H1 (cell line): ENCODE measurements around the gene FAF2. TPM values are rescaled to one million over a fixed set of nuclear protein-coding genes. Genes with fewer than 3 reads are reported as not detected.

Source experiments
- CTCF ChIA-PET: fragments of 300-600 bp; sonication (Branson Sonifier 250); formaldehyde crosslinking; loops from one replicate; lab custom pipeline; 2021; ENCODE audit not compliant: partially characterized antibody; lab: Charles Lee
- POLR2A ChIA-PET: fragments of 300-600 bp; sonication (Branson Sonifier 250); formaldehyde crosslinking; loops from one replicate; lab custom pipeline; 2021; ENCODE audit warnings: inconsistent platforms; ENCODE audit not compliant: partially characterized antibody; lab: Charles Lee
- DNase-seq, 2 experiments: peaks; one replicate each; pipeline versions ENCODE4 v3.0.0 to v3.0.0-alpha.2; 2010 to 2022; ENCODE audit warnings: low spot score in 2 of 2, low read depth in 1 of 2, mixed read lengths in 1 of 2
- FAIRE-seq: peaks from 2 replicates; lab custom pipeline; 2011; peaks lifted over from hg19 to GRCh38; lab: Jason Lieb, UNC
- H2AFZ ChIP-seq: 2 replicates; pipeline ENCODE4 v1.8.1; 2012; ENCODE audit warnings: low read length, inconsistent platforms
- H2AK5ac ChIP-seq: 2 replicates; pipeline ENCODE4 v1.6.1; 2013; ENCODE audit warnings: low read depth, low read length
- H2BK120ac ChIP-seq: replicated peaks from 2 replicates; pipeline ENCODE3; 2013; ENCODE audit warnings: low read depth, low read length, inconsistent platforms
- H2BK12ac ChIP-seq: 2 replicates; pipeline ENCODE4 v1.6.1; 2013; ENCODE audit warnings: low read depth, low read length
- H2BK15ac ChIP-seq: 2 replicates; pipeline ENCODE4 v1.6.1; 2013; ENCODE audit warnings: low read length
- H2BK20ac ChIP-seq: 2 replicates; pipeline ENCODE4 v1.6.1; 2013; ENCODE audit warnings: low read length
- H2BK5ac ChIP-seq: 2 replicates; pipeline ENCODE4 v1.6.1; 2013; ENCODE audit warnings: low read depth, low read length
- H3K14ac ChIP-seq: 2 replicates; pipeline ENCODE4 v1.6.1; 2013; ENCODE audit warnings: inconsistent platforms; ENCODE audit not compliant: insufficient read length
- H3K18ac ChIP-seq: 2 replicates; pipeline ENCODE4 v1.6.1; 2013; ENCODE audit warnings: low read length; ENCODE audit errors: extremely low read depth
- H3K23ac ChIP-seq: 2 replicates; pipeline ENCODE4 v1.6.1; 2013; ENCODE audit warnings: inconsistent platforms; ENCODE audit not compliant: insufficient read length
- H3K23me2 ChIP-seq: 2 replicates; pipeline ENCODE4 v1.6.1; 2013; ENCODE audit warnings: low read depth, low read length
- H3K27ac ChIP-seq: 2 replicates; pipeline ENCODE4 v1.6.1; 2011; ENCODE audit warnings: low read depth, low read length, inconsistent platforms
- H3K27me3 ChIP-seq, 4 experiments: replicated peaks in 1 of 4; 1 replicate in 1 of 4; 2 replicates in 3 of 4; pipeline versions ENCODE4 v1.6.1 to v1.8.1; 2011 to 2013; ENCODE audit warnings: low read length in 3 of 4, mild to moderate bottlenecking in 3 of 4, inconsistent platforms in 2 of 4, mixed read lengths in 2 of 4, moderate library complexity in 1 of 4; ENCODE audit not compliant: control insufficient read depth in 3 of 4, insufficient read depth in 3 of 4; ENCODE audit errors: extremely low read depth in 1 of 4
- H3K36me3 ChIP-seq, 4 experiments: 2 replicates each; pipeline versions ENCODE4 v1.6.1 to v1.8.1; 2011 to 2013; ENCODE audit warnings: mild to moderate bottlenecking in 4 of 4, low read length in 3 of 4, moderate library complexity in 2 of 4, control low read depth in 1 of 4, inconsistent platforms in 1 of 4; ENCODE audit not compliant: insufficient read depth in 4 of 4, control insufficient read depth in 2 of 4
- H3K4ac ChIP-seq: replicated peaks from 2 replicates; pipeline ENCODE3; 2013; ENCODE audit warnings: low read length, low read depth, mixed read lengths, inconsistent platforms; ENCODE audit not compliant: insufficient read length
- H3K4me1 ChIP-seq, 4 experiments: replicated peaks in 1 of 4; 1 replicate in 1 of 4; 2 replicates in 3 of 4; pipeline versions ENCODE4 v1.6.1 to v1.8.1; 2011 to 2013; ENCODE audit warnings: low read length in 3 of 4, inconsistent platforms in 2 of 4, mixed read lengths in 1 of 4; ENCODE audit not compliant: insufficient read depth in 4 of 4, control insufficient read depth in 3 of 4
- H3K4me2 ChIP-seq, 2 experiments: 2 replicates each; pipeline versions ENCODE4 v1.6.1 to v1.8.1; 2011 to 2013; ENCODE audit warnings: low read depth in 2 of 2, low read length in 2 of 2, control low read depth in 1 of 2, inconsistent platforms in 1 of 2, mild to moderate bottlenecking in 1 of 2; ENCODE audit not compliant: insufficient read depth in 1 of 2
- H3K4me3 ChIP-seq, 4 experiments: fragments of 200-600, 300-600 bp in 1 of 4; sonication (generic), shearing (Covaris generic), sonication (Bioruptor Twin) in 1 of 4; 2 replicates each; pipeline versions ENCODE4 v1.5.1 to v1.8.1; 2011 to 2016; ENCODE audit warnings: low read length in 4 of 4, low read depth in 3 of 4, control low read depth in 2 of 4, inconsistent platforms in 2 of 4, mild to moderate bottlenecking in 2 of 4, mixed read lengths in 1 of 4, moderate library complexity in 1 of 4; ENCODE audit not compliant: insufficient read depth in 2 of 4; ENCODE audit errors: extremely low read depth in 1 of 4
- H3K56ac ChIP-seq: replicated peaks from 2 replicates; pipeline ENCODE3; 2013; ENCODE audit warnings: low read depth, mild to moderate bottlenecking, mixed read lengths, low read length, inconsistent platforms; ENCODE audit not compliant: insufficient read length
- H3K79me1 ChIP-seq: 2 replicates; pipeline ENCODE4 v1.6.1; 2013; ENCODE audit warnings: low read depth, low read length, control low read depth
- H3K79me2 ChIP-seq, 2 experiments: 2 replicates each; pipeline versions ENCODE4 v1.6.1 to v1.8.1; 2012 to 2013; ENCODE audit warnings: low read length in 2 of 2, mild to moderate bottlenecking in 2 of 2, inconsistent platforms in 1 of 2; ENCODE audit not compliant: insufficient read depth in 2 of 2, control insufficient read depth in 1 of 2
- H3K9ac ChIP-seq, 4 experiments: replicated peaks in 1 of 4; 1 replicate in 1 of 4; 2 replicates in 3 of 4; pipeline versions ENCODE4 v1.6.1 to v1.8.1; 2011 to 2013; ENCODE audit warnings: low read depth in 3 of 4, low read length in 3 of 4, control low read depth in 2 of 4, mild to moderate bottlenecking in 2 of 4, moderate library complexity in 2 of 4, inconsistent platforms in 1 of 4; ENCODE audit errors: extremely low read depth in 1 of 4
- H3K9me3 ChIP-seq, 2 experiments: 2 replicates each; pipeline versions ENCODE4 v1.6.1 to v1.8.1; 2012 to 2013; ENCODE audit warnings: mild to moderate bottlenecking in 2 of 2, moderate library complexity in 2 of 2, control low read depth in 1 of 2, inconsistent platforms in 1 of 2, low read depth in 1 of 2, low read length in 1 of 2, mixed read lengths in 1 of 2; ENCODE audit not compliant: insufficient read depth in 2 of 2
- H4K20me1 ChIP-seq, 2 experiments: replicated peaks in 1 of 2; 2 replicates each; pipeline versions ENCODE3 to v1.8.1; 2011 to 2013; ENCODE audit warnings: inconsistent platforms in 2 of 2, low read length in 2 of 2, mild to moderate bottlenecking in 1 of 2; ENCODE audit not compliant: insufficient read depth in 2 of 2, control insufficient read depth in 1 of 2
- H4K5ac ChIP-seq: 2 replicates; pipeline ENCODE4 v1.6.1; 2013; ENCODE audit warnings: low read length, low read depth, mixed read lengths, inconsistent platforms; ENCODE audit not compliant: insufficient read length
- H4K8ac ChIP-seq: 2 replicates; pipeline ENCODE4 v1.8.0; 2013; ENCODE audit warnings: mild to moderate bottlenecking, moderate library complexity, low read length, inconsistent platforms; ENCODE audit not compliant: insufficient read depth; ENCODE audit errors: extremely low read depth
- H4K91ac ChIP-seq: replicated peaks from 2 replicates; pipeline ENCODE3; 2013; ENCODE audit warnings: low read length, mixed read lengths, inconsistent platforms; ENCODE audit not compliant: insufficient read length
- BRCA1 ChIP-seq: IDR thresholded peaks from 2 replicates; pipeline ENCODE4 v1.6.1; 2012; ENCODE audit warnings: low read depth, low read length, improper control_type of control experiment
- CEBPB ChIP-seq: IDR thresholded peaks from 2 replicates; pipeline ENCODE4 v1.6.1; 2012; ENCODE audit warnings: low read depth, low read length
- EGR1 ChIP-seq: IDR thresholded peaks from 2 replicates; pipeline ENCODE4 v1.6.1; 2011; ENCODE audit warnings: low read depth, low read length, borderline replicate concordance
- GTF2F1 ChIP-seq: IDR thresholded peaks from 2 replicates; pipeline ENCODE4 v1.6.1; 2012; ENCODE audit warnings: low read depth, low read length, improper control_type of control experiment, borderline replicate concordance
- RFX5 ChIP-seq: IDR thresholded peaks from 2 replicates; pipeline ENCODE4 v1.6.1; 2011; ENCODE audit warnings: low read depth, low read length, improper control_type of control experiment, borderline replicate concordance
- SRF ChIP-seq: IDR thresholded peaks from 2 replicates; pipeline ENCODE4 v1.6.1; 2011; ENCODE audit warnings: mild to moderate bottlenecking, low read depth, low read length, moderate library complexity
- TBP ChIP-seq: IDR thresholded peaks from 2 replicates; pipeline ENCODE4 v1.6.1; 2011; ENCODE audit warnings: low read depth, low read length, improper control_type of control experiment
- TCF12 ChIP-seq: IDR thresholded peaks from 2 replicates; pipeline ENCODE4 v1.6.1; 2011; ENCODE audit warnings: low read depth, mild to moderate bottlenecking, low read length
- WGBS, 2 experiments: shearing (Covaris generic) in 1 of 2; methylation state at CpG; one replicate each; pipeline versions ENCODE4 v1.1.6 to v1.1.7; 2013 to 2015; ENCODE audit warnings: low lambda C conversion rate in 2 of 2, mixed read lengths in 2 of 2, inconsistent platforms in 1 of 2, low coverage in 1 of 2, missing lambda C conversion rate in 1 of 2; ENCODE audit not compliant: insufficient replicate concordance in 2 of 2, insufficient coverage in 1 of 2, insufficient read length in 1 of 2; ENCODE audit errors: extremely low coverage in 1 of 2, missing lambda C conversion rate in 1 of 2; 5-methylcytosine and 5-hydroxymethylcytosine counted together
- polyA plus RNA-seq, 7 experiments: library from polyadenylated mRNA; depleted of rRNA in 3 of 7; stranded (reverse) in 5 of 7; unstranded in 2 of 7; fragments of >200 nt in 5 of 7; fragments of 200-250 nt in 2 of 7; gene quantifications; 1 replicate in 5 of 7; 2 replicates in 1 of 7; 4 replicates in 1 of 7; pipeline versions ENCODE4 v1.2.1 to v1.2.3, GENCODE V29; 2011 to 2013; ENCODE audit warnings: missing spikeins in 2 of 7, mixed read lengths in 2 of 7
- total RNA-seq: library from RNA; stranded (reverse); fragmentation: NEBNext Ultra II Directional; extraction: Animal tissue kit (Norgen Biotek cat#: 25700); gene quantifications from 2 replicates; pipeline ENCODE4 v1.2.1, GENCODE V29; 2021

The FAF2 gene
- total and polyA plus RNA-seq, 2 of the 8 experiments (the other 6 are each of a cell fraction or from before 2014, with no cell fraction given), result 20.8 to 35.8 TPM

GRCh38 chr5:176486189-176486757, 38.1 kb downstream of the FAF2 start:
- Histone ChIP-seq H3K36me3 (peaks cover 2 to 32% (median 18%) of the 10 kb centered on the region in 4 experiments; a peak in 7 of 8 replicates), H3K18ac (no peak overlapping the region), H3K14ac (no peak overlapping the region), H4K20me1 (peaks cover 5 to 6% of the 10 kb centered on the region in 2 experiments), H2BK20ac (no peak overlapping the region), H3K27me3 (no peaks in the 10 kb centered on the region), H3K79me2 (no peaks in the 10 kb centered on the region; a peak in 1 of 4 replicates), H3K27ac (no peak overlapping the region), H4K91ac (no peak overlapping the region), H3K79me1 (peaks cover 3% of the 10 kb centered on the region), H2BK15ac (no peak overlapping the region), H4K8ac (no peak overlapping the region), H2BK5ac (no peak overlapping the region), H3K9me3 (no peaks in the 10 kb centered on the region), H2BK12ac (no peak overlapping the region), H3K4ac (no peak overlapping the region), H2BK120ac (no peak overlapping the region), H3K23me2 (no peaks in the 10 kb centered on the region), H2AFZ (no peak overlapping the region), H3K4me2 (no peak overlapping the region), H3K9ac (no peak overlapping the region), H3K23ac (no peak overlapping the region), H3K4me1 (no peaks in the 10 kb centered on the region), H3K4me3 (no peak overlapping the region), H2AK5ac (no peak overlapping the region), H4K5ac (no peak overlapping the region), H3K56ac (no peak overlapping the region)
- no peak for TF ChIP-seq BRCA1
- TF ChIP-seq TBP, result no peak
- TF ChIP-seq RFX5, result no peak
- no peak for TF ChIP-seq CEBPB
- no peak for TF ChIP-seq GTF2F1
- no peak for TF ChIP-seq SRF
- TF ChIP-seq TCF12, result no peak
- TF ChIP-seq EGR1, result no peak
- FAIRE-seq, result no peak
- 92% methylated on average over 7 of the region's 7 CpGs; no CpG with 5 or more reads in 1 of the 2 experiments for WGBS, 2 experiments
- DNase-seq, result no peak
- ChIA-PET POLR2A (interaction anchor here (0.6 kb wide), 1 partner anchor 12 kb away, joined by 3 read pairs; no protein-coding TSS in a partner anchor), CTCF (interaction anchor here (0.7 to 1.4 kb wide), 3 partner anchors 9 to 1745 kb away, joined by 3 read pairs; partner anchors contain the start of gene CLTB)
